Stimulated activated CD8-positive, alpha-beta memory T cell treated with anti-CD3 and anti-CD28 coated beads, Interleukin-2, amount 100 ng/mL, for 48 hours (primary cell): ENCODE data around the gene CTSA.
A peak's percentile ranks its signal among the peaks of the same experiment; 100 is the strongest.
"Not testable (repeated sequence)": the region's sequence is repeated elsewhere in the genome, so short reads cannot be mapped to it uniquely, and the experiment has no call there.

Experiments used
- DNase-seq, 2 donors: peaks; one replicate each; pipeline ENCODE4 v3.0.0-alpha.2; 2020; ENCODE audit warnings: low read depth in 2 of 2

Gene CTSA

DNA sequence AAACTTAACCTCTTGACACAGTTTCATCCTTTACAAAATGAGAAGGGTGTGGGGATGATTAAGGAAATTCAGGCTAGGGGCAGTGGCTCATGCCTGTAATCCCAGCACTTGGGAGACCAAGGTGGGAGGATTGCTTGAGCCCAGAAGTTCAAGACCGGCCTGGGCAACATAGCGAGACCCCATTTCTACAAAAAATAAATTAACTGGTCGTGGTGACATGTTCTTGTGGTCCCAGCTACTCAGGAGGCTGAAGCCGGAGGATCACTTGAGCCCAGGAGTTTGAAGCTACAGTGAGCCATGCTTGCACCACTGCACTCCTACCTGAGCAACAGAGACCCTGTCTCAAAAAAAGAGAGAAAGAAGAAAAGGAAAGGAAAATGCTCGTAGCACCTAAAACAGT is 24.7 kb upstream of the CTSA start:
- DNase-seq = no peak

DNA sequence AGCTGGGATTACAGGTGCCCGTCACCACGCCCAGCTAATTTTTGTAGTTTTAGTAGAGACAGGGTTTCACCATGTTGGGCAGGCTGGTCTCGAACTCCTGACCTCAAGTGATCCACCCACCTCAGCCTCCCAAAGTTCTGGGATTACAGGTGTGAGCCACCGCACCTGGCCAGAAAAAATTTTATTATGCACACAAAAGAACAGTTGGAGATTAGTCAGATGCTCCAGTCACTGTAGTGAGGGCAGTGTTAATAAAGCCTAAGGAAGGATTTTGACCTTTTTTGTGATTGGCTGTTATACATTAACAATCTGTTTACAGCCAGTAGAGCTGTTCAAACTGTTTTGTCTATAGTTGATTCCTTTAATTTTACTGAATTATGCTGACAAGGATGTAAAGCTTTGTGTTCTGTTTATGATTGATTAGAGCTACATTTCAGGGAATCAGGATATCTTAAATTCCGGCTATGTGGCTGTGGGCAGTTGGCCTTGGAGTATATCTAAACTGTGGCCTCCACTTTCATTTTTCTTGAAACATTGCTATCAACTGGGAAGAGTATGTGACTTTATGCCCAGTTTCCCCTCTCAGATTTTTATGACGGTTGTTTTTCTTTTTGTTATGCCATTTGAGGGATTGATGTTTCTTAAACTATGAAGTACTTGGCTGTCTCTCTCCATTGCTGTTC is 23.9 kb upstream of the CTSA start:
- DNase-seq = no peak

DNA sequence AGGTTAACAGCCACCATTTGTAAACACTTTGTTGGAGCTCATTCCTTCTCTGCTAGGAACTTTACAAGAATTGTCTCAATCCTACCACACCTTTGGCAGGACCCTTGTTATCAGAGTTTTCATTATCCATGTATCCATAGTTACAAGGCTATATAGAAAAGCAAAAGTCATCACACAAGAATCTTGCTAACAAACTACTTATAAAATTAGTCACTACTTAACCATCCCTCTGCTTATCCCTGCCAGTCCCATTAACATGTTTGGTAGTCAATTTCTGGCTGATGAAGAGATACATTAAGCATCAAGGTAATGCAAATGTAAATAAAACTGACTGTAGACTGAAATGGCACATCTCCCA is 23.3 kb upstream of the CTSA start:
- DNase-seq = no peak

DNA sequence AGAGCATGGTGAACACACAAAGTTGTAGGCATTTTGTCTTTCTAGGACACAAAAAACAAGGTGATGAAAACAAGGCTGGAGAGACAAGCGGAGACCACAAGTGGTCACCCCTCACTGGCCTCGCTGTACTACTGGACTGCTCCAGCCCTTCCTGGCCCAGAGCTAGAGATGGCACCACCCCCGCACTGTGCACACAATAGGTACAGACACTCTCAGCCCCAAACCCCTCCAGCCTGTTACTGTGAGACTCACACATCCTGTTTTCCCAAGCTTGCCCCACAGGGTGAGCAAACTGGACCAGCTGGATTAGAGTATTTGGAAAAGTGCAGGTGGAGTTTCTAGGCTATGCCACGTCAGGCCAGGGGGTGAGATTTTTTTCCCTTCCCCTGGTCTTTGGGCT is 18.5 kb upstream of the CTSA start:
- no peak for DNase-seq

DNA sequence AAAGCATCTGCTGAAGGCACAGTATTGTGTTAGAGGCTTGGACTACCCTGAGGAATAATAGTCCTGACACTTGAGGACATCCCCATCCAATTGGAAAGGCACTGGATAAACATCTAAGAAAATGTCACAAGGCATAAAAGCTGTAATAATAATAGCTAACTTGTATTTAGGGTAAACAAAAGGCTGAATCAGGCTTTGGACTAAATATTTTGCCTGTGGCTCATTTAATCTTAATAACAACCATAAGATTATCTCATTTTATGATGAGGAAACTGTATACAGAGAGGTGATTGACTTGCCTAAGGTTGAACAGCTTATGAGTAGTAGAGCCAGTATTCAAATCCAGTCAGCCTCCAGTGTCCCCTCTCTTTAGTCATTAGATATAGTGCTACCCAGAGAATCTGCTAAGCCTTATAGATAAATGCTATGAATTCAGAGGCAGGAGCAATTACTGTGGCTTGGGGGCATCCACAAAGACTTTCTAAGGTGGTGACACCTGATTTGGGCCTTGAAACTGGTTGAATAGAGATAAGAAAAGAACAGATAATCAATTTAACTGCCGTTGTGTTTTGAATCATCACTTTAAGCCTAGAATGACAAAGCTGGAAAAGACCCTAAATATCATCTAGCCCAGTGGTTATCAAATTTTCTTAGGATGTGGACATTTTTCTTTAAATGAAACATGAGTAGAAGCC is 17.6 kb upstream of the CTSA start:
- no peak for DNase-seq

DNA sequence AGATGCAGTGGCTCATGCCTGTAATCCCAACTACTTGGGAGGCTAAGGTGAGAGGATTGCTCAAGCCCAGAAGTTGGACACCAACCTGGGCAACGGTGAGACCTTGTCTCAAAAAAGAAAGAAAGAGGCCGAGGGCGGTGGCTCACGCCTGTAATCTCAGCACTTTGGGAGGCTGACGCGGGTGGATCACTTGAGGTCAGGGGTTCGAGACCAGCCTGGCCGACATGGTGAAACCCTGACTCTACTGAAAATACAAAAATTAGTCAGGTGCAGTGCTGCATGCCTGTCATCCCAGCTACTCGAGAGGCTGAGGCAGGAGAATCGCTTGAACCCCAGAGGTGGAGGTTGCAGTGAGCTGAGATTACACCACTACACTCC is 17.0 kb upstream of the CTSA start:
- not testable (repeated sequence) for DNase-seq

DNA sequence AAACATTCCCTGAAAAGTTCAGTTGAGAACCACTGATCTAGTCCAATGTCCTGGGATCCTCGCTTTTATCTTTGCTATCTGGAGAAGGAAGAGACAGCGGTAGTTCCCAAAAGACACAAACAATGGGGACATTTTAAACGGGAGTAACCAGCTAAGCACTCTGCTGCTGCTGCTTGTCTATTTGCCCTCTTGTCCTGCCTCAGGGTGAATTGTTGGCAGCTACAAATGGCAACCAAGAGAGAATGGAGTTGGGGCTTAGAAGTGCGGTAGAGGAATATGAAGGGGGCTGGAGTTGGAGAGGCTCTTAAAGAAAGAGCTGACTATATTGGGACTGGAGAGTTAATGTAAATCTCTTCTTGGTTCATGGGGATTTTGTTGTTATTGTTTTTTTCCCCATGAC is 16.6 kb upstream of the CTSA start:
- no peak for DNase-seq

DNA sequence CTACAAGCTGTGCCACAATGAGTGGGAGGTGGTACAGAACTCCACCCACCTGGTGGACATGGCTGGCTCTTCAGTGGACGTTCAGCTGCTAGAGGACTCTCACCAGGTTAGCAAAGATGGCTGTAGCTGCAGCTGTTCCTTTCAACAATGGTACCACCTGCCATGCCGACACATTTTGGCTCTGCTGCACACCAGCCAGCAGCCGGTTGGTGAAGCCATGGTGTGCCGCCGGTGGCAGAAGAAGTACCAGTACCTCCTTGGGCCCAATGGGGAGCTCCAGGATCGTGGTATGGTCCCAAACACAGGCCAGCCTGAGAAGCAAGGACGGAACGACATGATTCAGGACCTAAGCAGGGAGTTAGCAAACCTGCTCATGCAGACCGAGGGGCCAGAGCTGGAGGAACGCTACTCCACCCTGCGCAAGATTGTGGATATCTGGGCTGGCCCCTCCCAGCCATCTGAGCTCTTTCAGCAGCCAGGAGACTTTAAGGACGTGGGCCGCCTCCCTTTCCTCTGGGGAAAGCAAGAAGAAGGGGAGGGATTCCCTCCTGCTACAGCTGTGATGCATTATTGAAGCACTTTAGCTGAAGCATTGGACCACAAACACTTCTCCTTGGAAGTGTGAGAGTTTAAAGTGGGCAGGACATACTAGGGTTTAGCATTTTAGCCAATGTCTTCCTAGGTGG is 12.9 kb upstream of the CTSA start:
- no peak for DNase-seq

DNA sequence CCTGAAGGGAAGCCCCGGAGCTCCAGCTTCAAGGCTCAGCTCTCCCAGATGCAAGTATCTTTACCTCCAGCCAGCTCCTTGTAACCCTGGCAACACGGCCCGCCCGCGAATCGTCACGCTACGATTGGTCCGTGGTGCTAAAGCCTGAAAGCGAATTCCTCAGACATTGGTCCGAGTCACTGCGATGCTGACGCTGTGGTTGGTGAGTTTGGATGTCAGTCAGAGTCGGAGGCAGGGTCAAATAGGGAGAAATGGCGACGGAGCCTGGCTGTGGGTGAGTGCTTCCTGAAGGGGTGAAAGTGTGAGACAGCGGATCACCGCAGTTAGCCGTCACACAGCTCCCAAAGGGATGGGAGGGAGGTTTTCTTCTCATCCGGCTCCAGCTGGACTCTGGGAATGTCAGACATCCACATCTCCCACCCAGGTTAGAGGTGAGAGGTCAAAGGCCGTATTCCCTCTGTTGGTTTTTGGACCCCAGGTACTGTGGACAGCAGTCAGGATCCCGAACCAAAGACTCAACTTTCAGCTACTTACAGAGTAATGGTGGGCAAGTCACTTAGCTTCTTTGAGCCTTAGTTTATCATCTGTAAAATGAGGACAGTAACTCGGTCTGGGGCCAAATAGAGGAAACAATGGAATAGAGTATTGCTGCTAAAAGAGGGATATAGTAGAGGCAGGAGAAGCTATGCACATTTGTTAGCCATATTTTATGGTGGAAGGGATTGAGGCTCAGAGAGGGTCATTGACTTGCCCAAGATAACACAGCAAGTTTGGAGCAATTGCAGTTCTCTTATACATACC is 9.9 kb upstream of the CTSA start, which contains the start of gene ZSWIM1:
TSS of gene ZSWIM1 (plus strand) at position 240 of the 801 bp plus-strand sequence. CDS start 1,366 bp downstream, outside the sequence.
- peak; percentile 88 to 99 for DNase-seq

DNA sequence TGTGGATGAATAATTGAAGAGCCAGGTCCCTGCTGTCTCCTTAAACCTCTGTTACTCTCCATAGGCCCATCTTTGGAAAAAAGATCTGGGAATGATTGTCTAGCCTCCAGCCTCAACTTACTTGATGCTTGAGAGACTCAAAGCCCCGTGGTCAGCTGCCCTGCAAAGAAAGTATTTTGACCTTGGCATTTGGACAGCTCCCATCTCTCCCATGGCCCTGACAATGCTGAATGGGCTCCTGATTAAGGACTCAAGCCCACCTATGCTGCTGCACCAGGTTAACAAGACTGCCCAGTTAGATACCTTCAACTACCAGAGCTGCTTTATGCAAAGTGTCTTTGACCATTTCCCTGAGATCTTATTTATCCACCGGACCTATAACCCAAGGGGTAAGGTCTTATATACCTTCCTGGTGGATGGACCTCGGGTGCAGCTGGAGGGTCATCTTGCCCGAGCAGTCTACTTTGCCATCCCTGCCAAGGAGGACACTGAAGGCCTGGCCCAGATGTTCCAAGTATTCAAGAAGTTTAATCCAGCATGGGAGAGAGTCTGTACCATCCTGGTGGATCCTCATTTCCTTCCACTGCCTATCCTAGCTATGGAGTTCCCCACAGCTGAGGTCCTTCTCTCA is 8.6 kb upstream of the CTSA start:
- DNase-seq = no peak

DNA sequence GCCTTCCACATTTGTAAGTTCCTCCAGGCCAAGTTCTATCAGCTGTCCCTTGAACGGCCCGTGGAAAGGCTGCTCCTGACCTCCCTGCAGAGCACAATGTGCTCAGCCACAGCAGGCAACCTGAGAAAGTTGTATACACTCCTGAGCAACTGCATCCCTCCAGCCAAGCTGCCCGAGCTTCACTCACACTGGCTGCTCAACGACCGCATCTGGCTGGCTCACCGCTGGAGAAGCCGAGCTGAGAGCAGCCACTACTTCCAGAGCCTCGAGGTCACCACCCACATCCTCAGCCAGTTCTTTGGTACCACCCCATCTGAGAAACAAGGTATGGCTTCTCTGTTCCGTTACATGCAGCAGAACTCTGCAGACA is 8.1 kb upstream of the CTSA start:
- no peak for DNase-seq

DNA sequence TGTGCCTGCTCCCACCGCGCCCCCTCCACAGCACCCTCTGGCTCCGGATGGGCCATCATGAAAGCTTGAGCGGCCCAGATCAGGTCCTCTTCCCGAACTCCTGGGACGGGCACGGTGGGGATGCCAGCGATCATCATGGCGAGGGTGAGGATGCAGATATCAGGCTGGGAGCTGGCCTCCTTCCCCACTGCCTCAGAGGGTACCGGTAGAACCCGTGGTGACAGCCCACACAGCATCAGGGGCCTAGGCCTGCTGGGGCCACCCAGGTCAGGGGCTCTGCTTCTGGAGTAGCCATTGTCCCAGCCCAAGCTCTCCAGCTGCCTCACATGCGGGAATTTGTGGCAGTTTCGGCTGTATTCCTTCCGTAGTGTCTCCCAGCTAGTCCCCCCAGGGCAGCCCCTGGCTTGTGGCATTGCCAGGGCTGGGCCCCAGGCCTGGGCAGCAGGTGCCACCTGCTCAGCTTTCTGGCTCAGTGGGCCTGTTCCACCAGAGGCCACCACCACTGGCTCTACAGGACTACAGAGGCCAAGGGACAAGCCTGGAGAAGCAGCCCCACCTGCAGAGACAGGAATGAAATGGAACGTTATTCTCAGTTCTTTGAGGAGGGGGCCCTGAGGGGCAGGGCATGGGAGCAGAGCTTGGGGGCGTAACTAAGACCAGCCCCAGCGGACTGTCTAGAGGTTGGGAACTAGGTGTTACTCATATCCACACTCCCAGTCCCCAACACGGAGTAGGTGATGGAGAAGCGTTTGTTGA is 4.4 kb upstream of the CTSA start:
- DNase-seq = no peak

DNA sequence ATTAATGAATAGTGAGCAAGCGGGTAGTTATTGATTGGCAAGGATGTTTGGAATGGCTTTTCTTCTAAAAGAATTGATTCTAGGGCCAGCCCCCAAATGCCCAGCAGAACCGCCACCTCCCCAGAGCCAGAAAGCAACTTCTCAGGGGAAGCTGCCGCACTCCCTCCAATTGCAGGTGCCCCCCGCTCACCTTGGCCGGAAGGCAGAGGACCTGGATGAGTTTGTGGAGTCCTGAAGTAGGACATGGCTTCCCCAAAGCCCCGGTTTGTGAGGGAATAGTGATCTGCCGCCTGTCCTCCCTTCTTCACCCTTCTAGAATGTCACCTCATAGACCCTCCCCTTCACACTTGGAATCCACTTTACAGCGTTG is 3.8 kb upstream of the CTSA start, which contains the start of gene SPATA25:
TSS of gene SPATA25 (minus strand) at position 277 of the 370 bp plus-strand sequence. CDS start at position 245, 32 bp downstream.
- no peak for DNase-seq

DNA sequence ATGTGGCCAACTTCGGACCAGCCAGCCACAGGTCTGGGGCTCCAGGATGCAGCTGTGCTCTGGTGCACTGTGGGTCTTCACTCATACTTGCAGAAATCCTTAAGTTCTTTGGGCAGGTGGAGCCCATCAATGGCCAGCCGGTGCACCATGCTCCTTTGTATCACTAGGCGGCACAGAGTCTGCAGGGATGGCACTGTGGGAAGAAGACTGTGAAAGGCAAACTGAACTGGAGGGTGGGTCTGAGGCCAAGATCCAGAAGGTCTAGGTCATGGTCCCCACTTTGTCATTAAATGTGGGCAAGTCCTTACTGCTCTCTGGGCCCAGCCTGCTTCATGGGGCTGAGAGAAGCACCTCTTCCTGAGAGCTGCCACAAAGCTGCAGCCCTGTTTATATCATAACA is 2.5 kb upstream of the CTSA start:
- DNase-seq = no peak

DNA sequence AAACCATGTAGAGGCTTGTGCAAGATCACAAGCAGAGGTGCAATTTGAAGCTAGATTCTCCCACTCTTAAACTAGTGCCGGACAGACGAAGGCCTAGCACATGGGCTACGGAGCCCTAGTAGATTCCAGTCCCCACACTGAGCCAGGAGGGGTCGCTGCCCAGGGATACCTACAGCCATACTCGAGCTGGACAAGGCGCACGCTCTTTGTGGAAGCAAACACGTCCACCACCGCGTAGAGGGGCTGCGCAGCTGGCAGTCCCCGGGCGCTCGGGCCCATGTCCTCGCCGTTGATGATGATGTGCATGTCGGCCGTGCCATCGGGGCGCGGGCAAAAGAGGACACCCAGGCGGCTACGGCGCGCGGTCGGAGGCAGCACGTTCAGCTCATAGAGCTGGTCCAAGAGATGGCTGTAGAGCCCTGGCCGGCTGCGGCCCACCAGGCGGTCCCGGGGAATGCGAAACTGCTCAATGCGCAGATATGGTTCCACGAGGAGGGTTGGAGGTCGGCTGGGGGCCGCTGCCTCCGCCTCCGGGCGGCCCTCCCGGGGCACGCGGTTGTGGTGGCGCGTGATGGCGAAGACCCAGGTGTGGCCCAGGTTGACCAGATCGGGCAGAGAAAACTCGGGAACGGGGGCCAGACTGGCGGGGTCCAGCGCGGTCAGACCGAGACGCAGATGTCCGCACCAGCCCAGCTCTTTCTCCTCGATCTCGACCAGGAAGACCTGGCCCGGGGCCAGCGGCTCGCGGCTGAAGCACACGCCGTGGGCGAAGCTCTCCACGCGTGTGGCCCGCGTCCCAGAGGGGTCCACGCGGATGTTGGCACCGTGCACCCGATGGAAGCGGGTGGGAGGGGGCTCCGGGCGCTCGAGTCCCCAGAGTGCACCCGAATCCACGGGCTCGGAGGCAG is 804 bp upstream of the CTSA start:
- peak in 1 of 2 donors; percentile 21 for DNase-seq

DNA sequence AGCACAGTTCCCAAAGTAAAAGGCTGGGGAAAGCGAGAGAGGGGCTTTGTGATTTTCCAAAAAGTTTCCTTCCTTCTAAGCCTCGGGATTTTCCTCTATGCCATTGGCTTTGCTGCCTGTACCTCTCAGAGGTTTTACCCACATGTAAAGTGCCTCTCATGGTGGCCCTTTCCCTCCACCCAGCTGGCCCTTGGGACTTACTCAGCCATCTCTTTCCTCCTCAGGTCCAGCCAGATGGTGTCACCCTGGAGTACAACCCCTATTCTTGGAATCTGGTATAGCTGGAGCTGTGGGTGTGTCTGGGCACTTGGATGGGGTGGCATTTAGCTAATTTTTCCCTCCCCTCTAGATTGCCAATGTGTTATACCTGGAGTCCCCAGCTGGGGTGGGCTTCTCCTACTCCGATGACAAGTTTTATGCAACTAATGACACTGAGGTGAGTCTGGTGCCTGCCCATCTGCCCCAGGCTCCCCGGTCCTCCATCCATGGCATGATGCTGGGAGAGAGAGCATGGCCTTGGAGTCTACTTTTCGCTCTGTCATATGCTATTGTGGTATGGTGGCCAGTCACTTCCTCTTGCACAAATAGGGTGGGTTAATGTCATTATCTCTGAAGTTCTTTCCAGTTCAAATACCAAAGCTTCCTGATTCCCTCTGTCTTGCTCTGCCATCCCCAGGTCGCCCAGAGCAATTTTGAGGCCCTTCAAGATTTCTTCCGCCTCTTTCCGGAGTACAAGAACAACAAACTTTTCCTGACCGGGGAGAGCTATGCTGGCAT is 1.1 kb downstream of the CTSA start:
- no peak for DNase-seq

DNA sequence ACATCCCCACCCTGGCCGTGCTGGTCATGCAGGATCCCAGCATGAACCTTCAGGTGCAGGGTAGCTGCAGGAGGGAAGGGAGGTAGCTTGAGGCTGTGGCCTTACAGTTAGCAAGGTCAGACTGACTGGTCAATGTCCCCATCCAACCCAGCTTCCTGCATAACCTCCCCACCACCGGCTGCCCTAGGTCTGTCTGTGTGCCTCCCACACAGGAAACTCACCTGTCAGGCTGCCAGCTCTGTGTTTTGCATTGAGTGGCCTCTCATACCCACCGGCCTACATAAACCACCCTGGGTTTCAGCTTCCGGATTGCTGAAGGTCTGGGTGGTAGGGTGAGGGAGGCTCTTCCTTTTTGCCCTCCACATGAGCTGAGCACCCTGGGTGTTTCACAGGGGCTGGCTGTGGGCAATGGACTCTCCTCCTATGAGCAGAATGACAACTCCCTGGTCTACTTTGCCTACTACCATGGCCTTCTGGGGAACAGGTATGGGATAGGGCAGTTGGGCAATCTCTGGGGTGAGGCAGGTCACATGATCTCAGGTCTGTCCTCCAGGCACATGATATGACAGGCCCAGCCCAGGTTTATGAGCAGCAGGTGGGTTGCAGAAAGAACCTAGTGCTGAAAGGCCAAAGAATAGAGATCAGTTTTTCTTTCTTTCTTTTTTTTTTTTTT is 1.8 kb downstream of the CTSA start:
- no peak for DNase-seq

DNA sequence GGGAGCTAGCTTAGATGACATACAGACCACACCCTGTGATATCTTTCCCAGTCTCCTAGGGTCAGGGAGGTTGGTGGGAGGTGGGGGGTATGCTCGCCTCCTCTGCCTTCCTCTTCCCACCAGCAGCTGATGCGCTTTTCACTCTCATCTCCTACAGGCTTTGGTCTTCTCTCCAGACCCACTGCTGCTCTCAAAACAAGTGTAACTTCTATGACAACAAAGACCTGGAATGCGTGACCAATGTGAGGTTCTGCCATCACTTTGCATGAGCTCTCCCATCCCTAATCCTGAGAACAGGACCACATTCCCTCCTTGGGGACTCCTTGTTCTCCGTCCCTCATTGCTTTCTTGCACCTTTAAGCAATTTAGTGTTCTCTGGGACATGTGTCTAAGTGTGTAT is 2.7 kb downstream of the CTSA start:
- DNase-seq = no peak

DNA sequence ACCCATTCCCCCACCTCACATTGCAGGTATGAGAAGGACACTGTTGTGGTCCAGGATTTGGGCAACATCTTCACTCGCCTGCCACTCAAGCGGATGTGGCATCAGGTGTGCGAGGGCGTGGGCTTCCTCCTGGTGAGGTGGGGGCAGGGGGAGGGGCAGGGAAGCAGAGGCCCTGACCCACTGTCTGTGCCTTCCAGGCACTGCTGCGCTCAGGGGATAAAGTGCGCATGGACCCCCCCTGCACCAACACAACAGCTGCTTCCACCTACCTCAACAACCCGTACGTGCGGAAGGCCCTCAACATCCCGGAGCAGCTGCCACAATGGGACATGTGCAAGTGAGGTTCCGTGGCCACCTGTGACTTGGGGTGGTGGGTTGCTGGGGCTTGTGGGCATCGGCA is 3.7 kb downstream of the CTSA start:
- DNase-seq = no peak
